Hematopoietic multipotent progenitor cell treated with erythropoietin and hydrocortisone succinate and interleukin-3 and kit ligand, for 17 days (in vitro differentiated cells): Measurements from ENCODE around the gene LRMDA.
"Not testable (repeated sequence)": the region's sequence is repeated elsewhere in the genome, so short reads cannot be mapped to it uniquely, and the experiment has no call there.

ENCODE experiments used
- DNase-seq: peaks from one replicate; pipeline ENCODE4 v3.0.0-alpha.2; 2015; ENCODE audit warnings: low spot score

Gene LRMDA

DNA sequence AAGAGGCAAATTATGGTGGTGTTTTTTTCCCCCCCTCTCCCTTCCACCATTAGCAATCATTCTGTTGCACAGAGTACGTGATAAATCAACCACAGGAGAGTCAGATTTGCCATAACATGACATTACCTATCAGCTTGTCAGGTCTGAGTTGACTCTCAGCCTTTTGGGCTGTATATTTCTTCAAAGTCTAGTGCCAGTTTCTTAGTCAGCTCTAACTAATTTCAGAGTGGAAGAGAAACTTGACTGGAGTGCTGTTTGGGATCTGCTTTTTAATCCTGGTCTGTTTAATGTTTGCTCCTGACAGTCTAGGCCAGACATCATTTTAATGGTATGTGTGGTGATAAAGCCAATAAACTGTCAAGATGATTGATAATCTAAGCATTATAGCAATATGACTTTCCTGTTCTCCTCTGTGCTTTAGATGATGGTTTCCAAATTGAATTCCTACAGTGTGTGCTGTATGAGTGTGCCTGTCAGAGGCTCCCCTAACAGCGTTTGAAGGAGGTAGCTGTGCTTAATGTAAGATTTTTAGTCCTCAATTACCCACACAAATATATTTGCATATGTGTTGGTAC, 76.9 kb downstream of the LRMDA start:
- no peak for DNase-seq

DNA sequence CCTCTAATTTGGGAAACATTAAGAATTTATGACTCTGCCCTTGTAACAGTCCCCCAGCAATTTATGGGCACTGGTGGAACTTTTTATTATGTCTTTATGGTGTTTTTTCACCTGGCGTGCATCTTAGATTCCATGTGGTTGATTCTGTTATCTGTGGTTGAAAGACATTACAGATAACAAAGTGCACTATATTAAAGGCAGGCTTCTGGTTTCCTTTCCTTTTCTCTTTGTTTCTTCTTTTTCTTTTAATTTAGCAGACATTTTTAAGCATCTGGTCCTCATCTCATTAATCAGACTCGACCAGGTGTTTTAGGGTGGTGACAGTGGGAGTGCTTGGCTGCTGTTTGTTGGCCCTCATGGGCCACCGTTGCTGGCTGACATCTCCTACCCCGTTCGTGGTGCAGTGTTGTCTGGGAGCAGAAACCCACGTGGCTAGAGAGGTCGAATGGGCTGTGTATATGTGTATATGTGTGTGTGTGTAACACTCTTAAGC, 77.4 kb downstream of the LRMDA start:
- no peak for DNase-seq

- no peak for DNase-seq
Observed at GRCh38 chr10:75509706-75510105, 78.3 kb downstream of the LRMDA start.

- no peak for DNase-seq
Observed at GRCh38 chr10:75511011-75511410, 79.6 kb downstream of the LRMDA start.

DNA sequence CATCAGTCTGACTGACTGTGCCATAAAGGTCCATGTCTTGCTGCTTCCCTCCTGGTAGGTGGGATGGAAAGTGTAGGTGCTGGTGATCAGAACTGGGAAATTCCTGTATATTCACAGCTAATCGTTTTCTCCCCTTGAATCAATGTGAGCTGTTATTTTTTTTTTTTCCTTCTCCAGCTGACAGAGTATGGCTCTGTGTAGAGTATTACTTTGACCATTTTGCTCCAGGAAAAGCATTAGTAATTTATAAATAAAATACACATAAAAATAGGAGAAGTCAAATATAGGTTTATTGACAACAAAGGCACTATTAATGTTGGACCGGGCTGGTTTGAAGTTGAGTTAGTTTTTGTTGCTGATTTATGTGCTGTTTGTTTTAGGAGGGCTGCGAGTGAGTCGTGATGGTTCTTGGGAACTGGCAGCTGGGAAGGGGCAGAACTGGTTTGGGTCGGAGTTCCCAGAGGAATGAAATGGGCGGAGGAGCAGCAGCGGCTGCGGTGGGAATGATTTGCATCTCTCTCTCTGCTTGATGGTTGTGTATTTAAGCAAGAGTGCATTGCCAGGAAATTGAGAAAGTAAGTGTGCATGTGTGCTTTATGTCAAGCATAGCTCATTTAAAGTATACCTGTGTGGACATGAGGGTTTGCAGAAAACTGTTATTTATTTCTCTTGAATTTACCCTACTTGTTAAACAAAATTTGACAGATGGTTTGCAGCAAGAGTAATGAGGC, 80.9 kb downstream of the LRMDA start:
- DNase-seq, result no peak

- DNase-seq, result no peak
Observed at GRCh38 chr10:75513292-75513885, 82.0 kb downstream of the LRMDA start.

DNA sequence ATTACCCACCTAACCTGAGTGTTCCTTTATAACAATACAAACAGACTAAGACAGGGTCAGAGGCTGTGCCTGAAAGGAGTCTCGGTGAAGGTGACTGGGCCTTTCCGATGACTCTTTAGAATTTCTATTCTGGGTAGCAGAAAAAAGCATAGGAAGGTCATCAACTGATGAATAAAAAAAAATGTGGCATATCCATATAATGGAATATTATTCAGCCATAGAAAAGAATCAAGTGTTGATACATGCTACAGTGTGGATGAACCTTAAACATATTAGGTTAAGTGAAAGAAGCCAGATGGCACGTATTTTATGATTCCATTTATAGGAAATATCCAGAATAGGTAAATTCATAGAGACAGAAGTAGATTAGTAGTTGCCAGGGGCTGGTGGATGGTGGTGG, 83.4 kb downstream of the LRMDA start:
- no peak for DNase-seq

DNA sequence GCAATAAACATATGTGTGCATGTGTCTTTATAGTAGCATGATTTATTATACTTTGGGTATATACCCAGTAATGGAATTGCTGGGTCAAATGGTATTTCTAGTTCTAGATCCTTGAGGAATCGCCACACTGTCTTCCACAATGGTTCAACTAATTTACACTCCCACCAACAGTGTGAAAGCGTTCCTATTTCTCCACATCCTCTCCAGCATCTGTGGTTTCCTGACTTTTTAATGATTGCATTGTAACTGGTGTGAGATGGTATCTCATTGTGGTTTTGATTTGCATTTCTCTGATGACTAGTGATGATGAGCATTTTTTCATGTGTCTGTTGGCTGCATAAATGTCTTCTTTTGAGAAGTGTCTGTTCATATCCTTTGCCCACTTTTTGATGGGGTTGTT, 84.7 kb downstream of the LRMDA start:
- DNase-seq, result not testable (repeated sequence)

- DNase-seq, result not testable (repeated sequence)
Observed at GRCh38 chr10:75519213-75519612, 87.8 kb downstream of the LRMDA start.

- DNase-seq, result not testable (repeated sequence)
Observed at GRCh38 chr10:75521194-75521829, 89.9 kb downstream of the LRMDA start.

DNA sequence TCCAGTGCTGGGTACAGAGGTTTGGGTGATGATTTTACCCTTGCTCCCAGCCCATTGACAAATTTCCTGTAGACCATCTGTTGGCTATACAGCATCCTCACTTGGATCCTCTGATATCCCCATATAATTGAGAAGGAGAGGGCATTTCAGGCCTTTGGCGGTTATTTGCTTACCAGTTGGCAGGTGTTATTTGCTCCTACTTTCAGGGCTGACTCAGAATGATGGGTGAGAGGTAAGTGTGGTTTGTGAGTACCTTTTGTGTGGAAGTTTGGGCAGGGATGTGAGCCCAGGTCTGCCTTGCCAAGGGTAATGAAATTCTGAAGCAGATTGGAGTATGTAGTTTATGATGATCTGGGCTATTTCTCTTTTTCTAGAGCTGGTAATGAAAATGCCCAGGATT, 93.6 kb downstream of the LRMDA start:
- no peak for DNase-seq

DNA sequence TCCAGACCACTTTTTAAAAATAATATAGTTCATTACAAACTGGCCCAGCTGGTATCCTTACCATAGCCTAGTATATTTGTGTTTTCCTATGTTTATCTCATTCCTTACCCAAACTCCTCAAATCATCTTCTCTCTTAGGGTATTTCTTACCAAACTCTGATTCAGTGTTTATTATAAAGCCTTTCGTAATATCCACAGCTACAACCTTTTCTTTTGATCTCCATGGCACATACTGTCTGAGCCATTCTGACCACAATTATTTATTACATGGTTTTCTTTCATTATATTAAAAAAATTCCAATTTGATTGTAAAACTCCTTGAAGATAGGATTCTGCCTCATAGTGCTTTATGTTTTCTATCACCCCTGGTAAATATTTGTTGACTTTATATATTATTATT, 94.2 kb downstream of the LRMDA start:
- no peak for DNase-seq

GRCh38 chr10:75527542-75527941, 96.1 kb downstream of the LRMDA start:
- no peak for DNase-seq

- DNase-seq, result no peak
Observed at GRCh38 chr10:75528392-75528791, 97.0 kb downstream of the LRMDA start.

DNA sequence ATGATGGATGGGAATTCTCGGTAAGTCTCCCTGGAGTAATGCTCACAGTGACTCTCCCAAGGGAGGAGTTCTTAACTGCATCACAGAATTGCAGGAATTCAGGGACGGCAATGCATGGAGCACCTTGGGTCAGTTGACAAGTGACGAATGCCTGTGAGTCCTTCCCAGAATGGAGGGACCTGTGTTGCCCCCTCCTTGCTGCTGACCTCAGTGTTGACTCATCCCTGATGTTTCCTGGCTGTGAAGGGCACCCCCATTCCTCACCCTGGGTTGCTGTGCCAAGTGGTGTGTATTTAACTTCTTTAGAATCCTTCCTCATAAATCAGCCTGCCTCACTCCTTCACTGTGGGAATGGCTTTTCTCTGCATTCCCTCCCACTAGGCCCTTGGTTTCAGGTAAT, 98.9 kb downstream of the LRMDA start:
- DNase-seq, result no peak

GRCh38 chr10:75531571-75532031, 100.2 kb downstream of the LRMDA start:
- no peak for DNase-seq

- no peak for DNase-seq
Observed at GRCh38 chr10:75532253-75532924, 101.0 kb downstream of the LRMDA start.

DNA sequence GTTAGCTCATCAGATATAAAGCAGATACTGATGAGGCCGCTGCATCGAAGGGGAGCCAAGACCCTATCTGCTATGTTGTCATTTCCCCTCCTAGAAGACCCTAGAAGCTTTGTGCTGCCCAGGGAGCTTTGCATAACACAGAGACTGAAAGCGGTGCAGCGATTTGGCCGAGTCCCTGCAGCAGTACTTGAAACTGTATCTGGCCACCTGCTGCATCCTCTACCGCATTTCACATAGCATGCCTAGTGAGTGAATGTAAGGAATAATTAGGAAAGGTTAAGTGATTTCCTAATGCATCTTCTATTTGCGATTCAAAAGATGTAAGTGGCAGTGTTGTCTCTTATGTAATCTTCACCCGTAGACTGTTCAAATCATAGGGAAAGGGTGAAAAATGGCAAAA, 106.7 kb downstream of the LRMDA start:
- DNase-seq, result no peak

- DNase-seq, result no peak
Observed at GRCh38 chr10:75538765-75539164, 107.3 kb downstream of the LRMDA start.

- DNase-seq, result no peak
Observed at GRCh38 chr10:75540357-75540966, 109.0 kb downstream of the LRMDA start.

- DNase-seq, result no peak
Observed at GRCh38 chr10:75540981-75541380, 109.6 kb downstream of the LRMDA start.

GRCh38 chr10:75541411-75541810, 110.0 kb downstream of the LRMDA start:
- no peak for DNase-seq
